Prostate gland (tissue), 2 donors: ENCODE data around the gene ENTPD1. TPM values are rescaled to one million over a fixed set of nuclear protein-coding genes. Genes with fewer than 3 reads are reported as not detected.

ENCODE experiments used
- DNase-seq: peaks from one replicate; pipeline ENCODE4 v3.0.0-alpha.2; 2019; ENCODE audit warnings: low spot score
- H3K27ac ChIP-seq, 2 donors: fragments of 200-600 bp; sonication (generic); 2 replicates each; pipeline ENCODE4 v1.5.1; 2017 to 2019
- H3K27me3 ChIP-seq: fragments of 200-600 bp; sonication (generic); replicated peaks from 2 replicates; pipeline ENCODE4 v1.5.1; 2019; ENCODE audit not compliant: insufficient read depth
- H3K36me3 ChIP-seq, 2 donors: fragments of 200-600 bp; sonication (generic); 1 replicate in 1 of 2; 2 replicates in 1 of 2; pipeline versions ENCODE4 v1.5.1 to v1.8.1; 2017 to 2019
- H3K4me1 ChIP-seq: fragments of 200-600 bp; sonication (generic); replicated peaks from 2 replicates; pipeline ENCODE4 v1.5.1; 2019
- H3K4me3 ChIP-seq, 2 donors: fragments of 200-600 bp; sonication (generic); 2 replicates each; pipeline ENCODE4 v1.5.1; 2017 to 2019
- H3K9me3 ChIP-seq: fragments of 200-600 bp; sonication (generic); 2 replicates; pipeline ENCODE4 v1.5.1; 2017
- POLR2A ChIP-seq: fragments of 450-650 bp; IDR thresholded peaks from one replicate; pipeline ENCODE4 v1.6.1; 2016; ENCODE audit warnings: antibody characterized with exemption, mild to moderate bottlenecking
- POLR2AphosphoS5 ChIP-seq: sonication (generic); formaldehyde crosslinking; IDR thresholded peaks from one replicate; pipeline ENCODE4 v1.6.1; 2017; ENCODE audit warnings: antibody characterized with exemption
- WGBS: methylation state at CpG from one replicate; pipeline ENCODE4 v1.1.5; 2018; 5-methylcytosine and 5-hydroxymethylcytosine counted together
- intact Hi-C: fragments of 100-400 bp; cut with DNase I; formaldehyde crosslinking; loops from one replicate; pipeline ENCODE4 v1.14.2; 2022
- total RNA-seq, 2 donors: library from RNA; depleted of rRNA; stranded (reverse); fragments of >200 nt; gene quantifications; one replicate each; pipeline ENCODE4 v1.1.0, GENCODE V29; 2016
- TF ChIP-seq, protein P1 (sequence below), 4 experiments: fragments of 200-600 bp in 2 of 4; fragments of 450-650 bp in 2 of 4; sonication (generic) in 2 of 4; IDR thresholded peaks; 1 replicate in 3 of 4; 2 replicates in 1 of 4; pipeline ENCODE4 v1.5.1; 2016 to 2019; ENCODE audit warnings: antibody characterized with exemption in 4 of 4, mild to moderate bottlenecking in 2 of 4, moderate library complexity in 2 of 4

ENTPD1 gene
- total RNA-seq, 2 donors from 2014 or later: 7.0 to 9.3 TPM

GRCh38 chr10:95815133-95815532, 59.2 kb downstream of the ENTPD1 start:
- no peak for DNase-seq
- no peaks in the 10 kb centered on the region for H3K27me3 ChIP-seq
- no peaks in the 10 kb centered on the region for H3K4me1 ChIP-seq
- WGBS: 77% methylated on average over 2 of the region's 2 CpGs
- no peak overlapping the region for H3K4me3 ChIP-seq
- intact Hi-C loops: no loop called here
- H3K27ac ChIP-seq: no peak overlapping the region
- no peaks in the 10 kb centered on the region for H3K36me3 ChIP-seq
- H3K9me3 ChIP-seq: no peaks in the 10 kb centered on the region
- TF ChIP-seq POLR2AphosphoS5: no peak
- no peak for TF ChIP-seq POLR2A
- TF ChIP-seq, protein P1, sequence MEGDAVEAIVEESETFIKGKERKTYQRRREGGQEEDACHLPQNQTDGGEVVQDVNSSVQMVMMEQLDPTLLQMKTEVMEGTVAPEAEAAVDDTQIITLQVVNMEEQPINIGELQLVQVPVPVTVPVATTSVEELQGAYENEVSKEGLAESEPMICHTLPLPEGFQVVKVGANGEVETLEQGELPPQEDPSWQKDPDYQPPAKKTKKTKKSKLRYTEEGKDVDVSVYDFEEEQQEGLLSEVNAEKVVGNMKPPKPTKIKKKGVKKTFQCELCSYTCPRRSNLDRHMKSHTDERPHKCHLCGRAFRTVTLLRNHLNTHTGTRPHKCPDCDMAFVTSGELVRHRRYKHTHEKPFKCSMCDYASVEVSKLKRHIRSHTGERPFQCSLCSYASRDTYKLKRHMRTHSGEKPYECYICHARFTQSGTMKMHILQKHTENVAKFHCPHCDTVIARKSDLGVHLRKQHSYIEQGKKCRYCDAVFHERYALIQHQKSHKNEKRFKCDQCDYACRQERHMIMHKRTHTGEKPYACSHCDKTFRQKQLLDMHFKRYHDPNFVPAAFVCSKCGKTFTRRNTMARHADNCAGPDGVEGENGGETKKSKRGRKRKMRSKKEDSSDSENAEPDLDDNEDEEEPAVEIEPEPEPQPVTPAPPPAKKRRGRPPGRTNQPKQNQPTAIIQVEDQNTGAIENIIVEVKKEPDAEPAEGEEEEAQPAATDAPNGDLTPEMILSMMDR (IDR thresholded peaks at IDR 0.05): no peak

- no peak for TF ChIP-seq POLR2AphosphoS5
- no peak for TF ChIP-seq POLR2A
- TF ChIP-seq, protein P1 (IDR thresholded peaks at IDR 0.05): no peak
- Histone ChIP-seq H3K4me3 (no peak overlapping the region), H3K27me3 (no peaks in the 10 kb centered on the region), H3K27ac (no peak overlapping the region), H3K4me1 (no peaks in the 10 kb centered on the region), H3K36me3 (no peaks in the 10 kb centered on the region), H3K9me3 (no peaks in the 10 kb centered on the region)
- intact Hi-C loops: no loop called here
- 59% methylated on average over 6 of the region's 6 CpGs for WGBS
- no peak for DNase-seq
Measured at GRCh38 chr10:95815701-95816240, 59.8 kb downstream of the ENTPD1 start.

- H3K36me3 ChIP-seq: no peaks in the 10 kb centered on the region
- no peak for TF ChIP-seq POLR2AphosphoS5
- TF ChIP-seq POLR2A: no peak
- TF ChIP-seq, protein P1 (IDR thresholded peaks at IDR 0.05): no peak
- no peaks in the 10 kb centered on the region for H3K9me3 ChIP-seq
- no peak overlapping the region for H3K27ac ChIP-seq
- DNase-seq: no peak
- H3K4me1 ChIP-seq: no peaks in the 10 kb centered on the region
- no peak overlapping the region for H3K4me3 ChIP-seq
- H3K27me3 ChIP-seq: no peaks in the 10 kb centered on the region
- 76% methylated on average over 1 of the region's 1 CpG for WGBS
- intact Hi-C loops: no loop called here
Measured at GRCh38 chr10:95818010-95818409, 62.0 kb downstream of the ENTPD1 start.

GRCh38 chr10:95818668-95819067, 62.7 kb downstream of the ENTPD1 start:
- intact Hi-C loops: no loop called here
- H3K27ac ChIP-seq: no peak overlapping the region
- TF ChIP-seq POLR2AphosphoS5: no peak
- TF ChIP-seq POLR2A: no peak
- TF ChIP-seq, protein P1 (IDR thresholded peaks at IDR 0.05): no peak
- H3K4me3 ChIP-seq: no peak overlapping the region
- no peaks in the 10 kb centered on the region for H3K4me1 ChIP-seq
- H3K36me3 ChIP-seq: no peaks in the 10 kb centered on the region
- 18% methylated on average over 2 of the region's 2 CpGs for WGBS
- no peaks in the 10 kb centered on the region for H3K27me3 ChIP-seq
- H3K9me3 ChIP-seq: no peaks in the 10 kb centered on the region
- DNase-seq: no peak

DNA sequence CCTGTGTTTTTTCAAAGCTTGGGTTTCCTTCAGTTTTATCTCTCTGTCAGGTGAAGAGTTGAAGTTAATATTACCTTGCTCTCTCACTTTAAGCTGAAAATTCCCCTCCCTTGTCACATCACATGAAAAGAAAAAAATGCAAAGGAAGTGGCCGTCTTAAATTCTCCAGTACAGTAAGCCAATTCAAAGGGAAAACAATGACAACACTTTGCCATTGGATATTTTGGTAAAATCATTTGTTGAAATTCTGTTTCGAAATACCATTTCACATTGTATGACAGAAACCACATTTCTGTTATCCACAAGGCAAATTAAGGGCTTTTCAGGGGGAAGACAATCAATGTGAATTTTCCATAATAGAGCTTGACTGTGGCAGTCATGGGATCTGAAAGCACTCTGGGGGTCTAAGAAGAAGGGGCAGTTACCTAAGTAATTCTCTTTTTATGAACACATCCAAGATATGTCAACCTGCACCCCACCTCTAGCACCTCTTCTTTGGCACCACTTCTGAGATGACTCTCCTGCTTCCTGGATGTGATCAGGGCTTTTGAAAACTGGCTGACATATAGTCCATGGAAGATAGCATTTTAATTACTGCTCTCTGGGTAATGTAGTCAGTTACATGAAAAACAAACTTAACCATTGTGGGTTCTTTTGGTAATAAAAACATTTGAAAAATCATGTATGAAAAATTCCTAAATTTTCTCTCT, 63.8 kb downstream of the ENTPD1 start:
- no peaks in the 10 kb centered on the region for H3K9me3 ChIP-seq
- no peak overlapping the region for H3K4me3 ChIP-seq
- intact Hi-C loops: no loop called here
- H3K27me3 ChIP-seq: no peaks in the 10 kb centered on the region
- WGBS: 43% methylated on average over 2 of the region's 2 CpGs
- no peaks in the 10 kb centered on the region for H3K4me1 ChIP-seq
- H3K27ac ChIP-seq: no peak overlapping the region
- no peak for TF ChIP-seq POLR2AphosphoS5
- TF ChIP-seq, protein P1 (IDR thresholded peaks at IDR 0.05): no peak
- no peak for TF ChIP-seq POLR2A
- H3K36me3 ChIP-seq: no peaks in the 10 kb centered on the region
- DNase-seq: no peak
